ENCODE data around the gene UBR2.
"Not testable (repeated sequence)": the region's sequence is repeated elsewhere in the genome, so short reads cannot be mapped to it uniquely, and the experiment has no call there.

The UBR2 gene

DNA sequence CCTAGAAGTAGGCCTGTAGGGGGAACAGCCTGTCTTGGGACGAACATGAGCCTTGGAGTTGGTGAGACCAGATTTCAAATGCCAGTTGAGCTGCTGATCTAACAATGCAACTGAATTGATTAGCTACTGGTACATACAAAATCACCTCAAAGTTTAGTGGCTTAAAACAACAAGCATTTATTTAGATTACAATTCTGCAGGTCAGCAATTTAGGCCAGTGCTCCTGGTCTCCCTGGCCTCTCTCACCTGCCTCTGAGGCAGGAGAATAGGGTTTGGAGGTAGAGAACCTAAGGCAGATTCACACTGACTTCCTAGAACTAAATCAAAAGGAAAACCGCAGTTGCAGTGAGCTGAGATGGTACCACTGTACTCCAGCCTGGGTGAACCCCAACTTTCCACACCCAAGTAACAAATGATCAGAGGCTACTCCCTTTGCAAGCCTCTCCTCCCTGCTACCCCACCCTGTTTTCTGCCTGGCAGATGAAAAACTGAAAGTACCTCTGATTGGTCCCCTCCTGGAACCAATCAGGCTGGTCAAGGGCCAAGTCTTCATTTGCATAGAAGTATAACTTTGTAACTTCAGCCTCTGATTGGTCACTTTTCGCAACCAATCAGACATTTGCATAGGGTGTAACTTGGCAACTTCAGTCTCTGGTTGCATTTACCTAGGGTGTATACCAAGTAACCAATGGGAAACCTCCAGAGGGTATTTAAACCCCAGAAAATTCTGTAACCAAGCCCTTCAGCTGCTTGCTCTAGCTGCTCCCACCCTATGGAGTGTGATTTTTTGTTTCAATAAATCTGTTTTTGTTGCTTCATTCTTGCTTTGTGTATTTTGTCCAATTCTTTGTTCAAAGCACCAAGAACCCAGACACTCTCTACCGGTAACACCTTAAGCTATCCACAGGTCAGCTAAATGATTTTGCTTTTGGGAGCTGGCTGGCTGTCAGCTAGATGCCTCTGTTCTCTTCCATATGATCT lies 8.1 kb upstream of the UBR2 start:
- peak; percentile 47 for DNase-seq

DNA sequence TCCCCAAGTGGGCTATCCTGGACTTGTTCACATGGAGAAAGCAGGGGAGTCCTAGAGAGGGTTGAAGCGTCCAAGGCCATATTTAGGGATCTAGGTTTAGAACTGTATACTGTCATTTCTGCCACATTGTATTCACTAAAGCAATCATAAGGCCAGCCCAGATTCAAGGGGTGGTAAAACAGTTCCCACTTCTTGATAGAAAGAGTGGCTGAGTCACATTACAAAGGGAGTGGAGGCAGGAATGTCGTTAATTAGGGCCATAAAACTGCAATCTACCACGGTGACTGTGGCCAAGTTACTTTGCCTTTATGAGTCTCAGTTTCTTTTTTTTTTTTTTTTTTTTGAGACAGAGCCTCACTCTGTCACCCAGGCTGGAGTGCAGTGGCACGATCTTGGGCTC lies 7.4 kb upstream of the UBR2 start:
- DNase-seq, result no peak

DNA sequence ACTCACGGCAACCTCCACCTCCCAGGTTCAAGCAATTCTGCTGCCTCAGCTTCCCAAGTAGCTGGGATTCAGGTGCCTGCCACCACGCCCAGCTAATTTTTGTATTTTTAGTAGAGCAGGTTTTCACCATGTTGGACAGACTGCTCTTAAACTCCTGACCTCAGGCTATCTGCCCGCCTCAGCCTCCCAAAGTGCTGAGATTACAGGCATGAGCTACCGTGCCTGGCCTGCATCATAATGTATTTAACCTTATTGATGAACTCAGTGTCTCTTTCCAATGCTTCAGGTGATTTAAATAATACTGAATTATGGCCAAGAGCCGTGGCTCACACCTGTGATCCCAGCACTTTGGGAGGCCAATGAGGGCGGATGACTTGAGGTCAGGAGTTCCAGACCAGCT lies 4.6 kb upstream of the UBR2 start:
- DNase-seq, result peak; percentile 38

DNA sequence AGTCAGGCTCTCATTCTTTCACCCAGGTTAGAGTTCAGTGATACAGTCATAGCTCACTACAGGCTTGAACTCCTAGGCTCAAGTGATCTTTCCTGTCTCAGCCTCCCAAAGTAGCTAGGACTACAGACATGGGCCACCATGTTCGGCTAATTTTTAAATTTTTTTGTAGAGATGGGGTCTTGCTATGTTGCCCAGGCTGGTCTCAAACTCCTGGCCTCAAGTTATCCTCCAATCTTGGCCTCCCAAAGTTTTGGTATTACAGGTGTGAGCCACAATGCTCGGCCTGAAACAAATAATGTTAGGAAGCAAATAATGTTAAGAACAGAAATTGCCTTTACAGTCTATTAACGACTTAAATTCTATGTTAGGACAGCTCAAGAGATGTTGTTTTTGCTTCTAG lies 1.8 kb upstream of the UBR2 start:
- DNase-seq, result no peak

DNA sequence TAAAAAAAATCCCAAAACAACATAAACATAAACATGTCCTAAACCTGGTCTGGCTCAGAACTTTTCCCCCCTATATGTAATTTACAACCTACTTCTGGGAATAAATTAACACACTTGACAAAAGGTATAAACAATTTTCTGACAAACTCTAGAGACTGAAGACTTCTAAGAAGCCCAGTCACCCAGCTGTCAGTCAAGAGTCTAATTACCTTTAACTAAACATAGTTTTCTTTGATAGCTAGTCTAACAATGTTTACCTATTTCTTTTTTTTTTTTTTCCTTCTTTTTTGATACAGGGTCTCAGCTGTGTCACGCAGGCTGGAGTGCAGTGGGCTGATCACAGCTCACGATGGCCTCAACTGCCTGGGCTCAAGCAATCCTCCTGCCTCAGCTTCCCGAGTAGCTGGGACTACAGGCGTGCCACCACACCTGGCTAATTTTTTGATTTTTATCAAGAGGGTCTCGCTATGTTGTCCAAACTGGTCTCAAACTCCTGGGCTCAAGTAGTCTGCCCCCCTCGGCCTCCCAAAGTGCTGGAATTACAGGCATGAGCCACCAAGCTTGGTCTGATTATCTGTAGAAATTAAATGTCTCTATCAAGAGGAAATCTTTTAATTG lies 932 bp upstream of the UBR2 start:
- DNase-seq, result no peak

DNA sequence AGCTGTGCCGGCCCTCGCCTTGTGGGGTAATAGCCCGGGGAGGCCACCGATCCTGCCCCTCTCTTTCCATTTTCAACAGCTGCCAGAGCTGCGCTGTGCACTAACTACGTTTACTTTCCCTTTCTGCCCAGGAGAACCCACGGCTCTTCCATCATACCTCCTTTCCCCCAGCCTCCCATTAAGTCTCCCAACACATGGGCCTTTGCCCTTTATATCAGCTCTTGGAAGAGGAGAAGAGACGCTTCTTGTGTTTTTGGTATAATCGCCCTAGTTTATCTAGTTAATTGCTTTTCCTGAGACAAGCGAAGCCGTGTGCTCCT lies 637 bp downstream of the UBR2 start:
- DNase-seq, result peak; percentile 65

DNA sequence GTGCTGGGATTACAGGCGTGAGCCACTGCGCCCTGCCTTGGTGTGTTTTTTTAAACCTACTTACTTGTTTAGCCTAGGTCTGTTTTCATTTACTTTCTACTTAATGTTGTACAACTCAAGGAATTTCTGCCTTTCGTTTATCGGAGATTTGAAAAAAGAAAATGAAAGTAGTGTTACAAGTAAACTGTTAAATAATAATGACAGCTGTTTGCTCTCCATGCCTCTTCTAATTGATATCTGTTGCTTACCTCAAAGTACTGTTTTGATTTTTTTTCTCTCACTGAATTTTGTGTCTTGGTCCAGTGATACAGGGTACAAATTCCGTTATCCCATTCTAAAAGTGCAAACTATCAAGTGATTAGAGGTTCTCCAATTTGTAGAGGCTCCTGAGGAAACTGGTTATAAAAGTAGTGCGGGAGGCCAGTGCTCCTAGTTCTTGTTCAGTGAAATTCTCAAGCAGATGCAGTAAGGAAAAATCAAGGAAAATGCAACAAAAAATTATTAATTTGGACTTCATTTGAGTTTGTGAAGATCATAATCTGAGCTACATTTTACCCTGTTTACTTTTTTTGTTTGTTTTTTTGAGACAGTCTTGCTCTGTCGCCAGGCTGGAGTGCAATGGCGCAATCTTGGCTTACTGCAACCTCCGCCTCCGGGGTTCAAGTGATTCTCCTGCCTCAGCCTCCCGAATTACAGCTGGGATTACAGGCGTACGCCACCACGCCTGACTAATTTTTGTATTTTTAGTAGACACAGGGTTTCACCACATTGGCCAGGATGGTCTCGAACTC lies 2.2 kb downstream of the UBR2 start:
- peak; percentile 5 for DNase-seq

DNA sequence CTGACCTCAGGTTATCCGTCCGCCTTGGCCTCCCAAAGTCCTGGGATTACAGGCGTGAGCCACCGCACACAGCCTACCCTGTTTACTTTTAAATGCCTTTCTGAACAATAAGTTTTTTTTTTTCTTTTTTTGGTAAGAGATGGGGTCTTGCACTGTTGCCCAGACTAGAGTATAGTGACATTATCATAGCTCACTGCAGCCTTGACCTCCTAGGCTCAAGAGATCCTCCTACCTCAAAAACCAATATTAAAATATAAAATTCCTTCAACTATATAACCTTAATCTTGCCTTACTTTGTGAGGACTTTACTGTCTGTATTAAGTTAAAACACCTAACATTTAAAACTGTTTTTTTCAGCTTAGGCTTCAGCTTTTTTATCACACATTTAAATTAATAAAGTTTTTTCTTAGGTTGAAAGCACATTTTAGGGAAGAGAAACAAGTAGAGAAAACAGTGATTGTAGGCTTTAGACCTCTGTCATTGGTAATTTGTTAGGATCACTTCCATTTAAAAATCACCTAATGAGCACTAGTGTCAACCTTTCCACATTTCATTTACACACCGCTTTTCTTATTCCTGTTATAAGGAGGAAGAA lies 2.9 kb downstream of the UBR2 start:
- DNase-seq, result no peak

DNA sequence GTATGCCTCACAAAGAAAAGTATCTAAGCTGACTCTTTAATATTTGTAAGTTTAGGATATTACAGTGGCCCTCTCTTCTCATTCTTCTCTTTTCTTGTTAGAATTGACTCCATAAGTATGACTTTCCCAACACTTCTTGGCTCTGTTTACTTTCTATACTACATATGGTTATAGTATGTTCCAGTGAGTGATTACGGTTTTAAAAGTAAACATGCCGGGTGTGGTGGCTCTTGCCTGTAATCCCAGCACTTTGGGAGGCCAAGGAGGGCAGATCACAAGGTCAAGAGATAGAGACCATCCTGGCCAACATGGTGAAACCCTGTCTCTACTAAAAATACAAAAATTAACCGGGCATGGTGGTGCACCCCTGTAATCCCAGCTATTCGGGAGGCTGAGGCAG lies 3.4 kb downstream of the UBR2 start:
- not testable (repeated sequence) for DNase-seq

DNA sequence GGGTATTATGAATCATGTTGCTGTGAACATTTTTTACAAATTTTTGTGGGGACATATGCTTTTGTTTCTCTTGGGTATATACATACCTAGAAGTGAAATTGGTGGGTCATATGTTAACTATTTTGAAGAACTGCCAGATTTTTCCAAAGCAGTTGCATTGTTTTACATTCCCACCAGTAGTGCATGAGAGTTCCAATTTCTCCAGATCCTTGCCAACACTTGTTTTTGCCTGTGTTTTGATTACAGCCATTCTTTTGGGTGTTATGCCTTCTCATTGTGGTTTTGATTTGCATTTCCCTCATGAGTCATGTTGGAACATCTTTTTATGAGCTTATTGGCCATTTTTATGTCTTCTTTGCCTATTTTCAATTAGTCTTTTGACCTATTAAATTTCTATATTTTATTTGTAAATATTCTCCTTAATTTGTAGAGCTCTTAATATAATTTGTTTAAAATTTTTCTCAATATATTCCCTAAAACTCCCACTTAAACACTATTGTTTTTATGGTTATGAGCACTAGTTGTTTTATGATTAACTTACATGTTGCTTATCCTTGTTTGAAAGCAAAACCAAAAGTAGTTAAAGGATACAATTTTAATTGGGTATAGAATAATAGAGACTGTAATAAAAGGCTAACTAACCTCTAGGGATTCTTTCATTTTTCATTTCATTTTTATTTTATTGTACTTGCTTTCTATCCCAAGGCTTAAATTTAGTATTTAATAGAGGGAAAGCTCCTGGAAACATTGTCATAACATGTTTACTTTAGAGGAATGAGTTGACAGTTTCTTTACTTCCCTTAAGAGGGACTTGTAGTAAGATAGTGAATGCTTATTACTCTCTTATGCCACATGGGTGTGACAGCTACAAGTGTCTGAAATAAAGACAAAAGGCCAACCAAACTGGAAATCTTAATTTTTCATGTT lies 5.5 kb downstream of the UBR2 start:
- peak; percentile 25 for DNase-seq

DNA sequence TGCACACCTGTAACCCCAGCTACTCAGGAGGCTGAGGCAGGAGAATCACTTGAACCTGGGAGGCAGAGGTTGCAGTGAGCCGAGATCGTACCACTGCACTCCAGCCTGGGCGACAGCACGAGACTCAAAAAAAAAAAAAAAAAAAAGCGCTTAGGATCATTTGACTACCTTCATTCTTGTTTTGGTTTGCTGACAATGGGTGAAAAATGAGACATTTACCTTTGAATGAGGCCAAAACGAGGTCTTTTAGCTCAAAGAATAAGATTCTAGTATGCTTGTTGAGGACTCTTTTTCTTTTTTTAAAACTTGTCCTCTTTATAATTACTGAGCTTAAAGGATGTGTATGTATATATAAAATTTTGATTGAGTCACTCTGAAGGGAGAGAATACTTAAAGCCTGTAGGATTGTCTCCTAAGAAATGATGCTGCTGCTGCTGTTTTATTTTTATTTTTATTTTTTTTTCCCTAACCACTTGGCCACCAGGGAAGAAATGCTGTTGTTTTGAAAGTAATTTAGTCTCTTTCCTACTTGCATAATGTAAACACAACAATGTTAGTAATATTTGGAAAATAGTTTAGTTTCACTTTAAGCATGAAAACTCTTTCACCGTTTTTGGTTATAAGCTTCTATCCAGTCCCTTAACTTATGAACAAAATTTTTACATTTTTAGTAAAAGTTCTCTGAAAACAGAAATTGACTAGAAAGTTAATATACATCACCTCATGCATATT lies 7.9 kb downstream of the UBR2 start:
- DNase-seq, result no peak

DNA sequence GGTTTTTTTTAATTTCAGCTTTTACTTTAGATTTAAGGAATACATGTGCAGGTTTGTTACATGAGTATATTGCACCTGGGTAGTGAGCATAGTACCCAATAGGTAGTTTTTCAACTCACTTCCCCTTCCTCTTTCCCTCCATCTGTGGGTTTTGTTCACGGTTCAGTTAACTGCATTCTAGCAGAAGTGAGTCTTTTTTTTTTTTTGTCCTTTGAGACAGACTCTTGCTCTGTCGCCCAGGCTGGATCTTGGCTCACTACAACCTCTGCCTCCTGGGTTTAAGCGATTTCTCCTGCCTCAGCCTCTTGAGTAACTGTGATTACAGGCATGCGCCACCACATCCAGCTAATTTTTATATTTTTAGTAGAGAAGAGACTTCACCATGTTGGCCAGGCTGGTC lies 8.7 kb downstream of the UBR2 start:
- peak; percentile 77 for DNase-seq

DNA sequence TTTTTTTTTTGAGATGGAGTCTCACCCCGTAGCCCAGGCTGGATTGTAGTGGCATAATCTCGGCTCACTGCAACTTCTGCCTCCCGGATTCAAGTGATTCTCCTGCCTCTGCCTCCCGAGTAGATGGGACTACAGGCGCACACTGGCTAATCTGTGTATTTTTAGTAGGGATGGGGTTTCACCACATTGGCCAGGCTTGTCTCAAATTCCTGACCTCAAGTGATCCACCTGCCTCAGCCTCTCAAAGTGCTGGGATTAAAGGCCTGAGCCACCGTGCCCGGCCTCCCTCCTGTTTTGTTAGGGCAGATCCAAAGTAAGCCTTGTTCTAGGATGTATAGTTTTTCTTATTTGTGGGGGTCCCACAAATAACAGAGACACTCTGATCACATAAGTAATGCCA lies 12.7 kb downstream of the UBR2 start:
- not testable (repeated sequence) for DNase-seq

DNA sequence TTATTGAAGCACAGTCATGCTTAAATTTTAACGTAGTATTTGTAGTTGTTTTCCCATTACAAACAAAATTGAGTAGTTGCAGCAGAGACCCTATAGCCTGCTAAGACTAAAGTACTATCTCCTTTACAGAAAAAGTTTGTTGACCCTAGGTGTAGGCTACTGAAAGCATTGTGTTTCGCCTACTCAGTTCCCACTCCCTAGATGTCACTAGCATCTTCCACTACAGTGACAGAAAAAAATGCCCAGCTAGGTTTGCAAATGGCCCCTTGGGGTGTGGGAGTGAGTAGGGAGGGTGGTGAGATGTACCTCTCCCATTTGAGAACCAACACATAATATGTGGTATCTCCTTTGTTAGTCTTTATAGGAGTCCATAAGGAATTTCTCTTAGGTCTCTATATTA lies 34.5 kb downstream of the UBR2 start:
- DNase-seq, result no peak

DNA sequence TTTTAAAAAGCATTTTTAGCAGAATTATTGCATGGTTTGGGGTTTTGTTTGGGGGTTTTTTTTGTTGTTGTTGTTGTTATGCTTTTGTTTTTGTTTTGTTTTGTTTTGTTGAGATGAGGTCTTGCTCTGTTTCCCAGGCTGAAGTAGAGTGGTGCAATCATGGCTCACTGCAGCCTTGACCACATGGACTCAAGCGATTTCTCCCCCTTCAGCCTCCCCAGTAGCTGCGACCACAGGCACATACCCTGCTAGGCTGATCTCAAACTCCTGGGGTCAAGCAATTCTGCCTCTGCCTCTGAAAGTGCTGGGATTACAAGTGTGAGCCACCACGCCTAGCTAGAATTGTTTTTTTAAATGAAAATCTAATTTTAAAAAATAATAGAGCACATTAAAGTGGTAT lies 35.7 kb downstream of the UBR2 start:
- no peak for DNase-seq

DNA sequence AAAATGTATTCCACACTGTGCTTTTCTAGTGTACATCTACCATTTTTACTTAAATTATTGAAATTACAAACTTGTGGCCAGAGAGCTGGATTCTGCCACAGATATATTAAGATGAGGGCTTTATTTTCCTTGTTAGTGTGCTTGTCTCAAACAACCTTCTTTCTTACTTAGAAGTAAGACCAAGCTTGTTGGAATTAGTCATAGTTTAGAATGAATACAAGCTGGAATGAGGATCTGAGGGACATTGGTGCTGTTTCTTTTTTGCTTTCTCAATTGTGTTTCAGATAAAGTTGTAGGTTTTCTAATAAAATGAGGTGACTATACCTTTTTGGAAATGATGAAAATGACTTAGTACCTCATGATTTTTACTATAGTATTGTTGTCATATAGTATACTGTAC lies 40.3 kb downstream of the UBR2 start:
- no peak for DNase-seq

DNA sequence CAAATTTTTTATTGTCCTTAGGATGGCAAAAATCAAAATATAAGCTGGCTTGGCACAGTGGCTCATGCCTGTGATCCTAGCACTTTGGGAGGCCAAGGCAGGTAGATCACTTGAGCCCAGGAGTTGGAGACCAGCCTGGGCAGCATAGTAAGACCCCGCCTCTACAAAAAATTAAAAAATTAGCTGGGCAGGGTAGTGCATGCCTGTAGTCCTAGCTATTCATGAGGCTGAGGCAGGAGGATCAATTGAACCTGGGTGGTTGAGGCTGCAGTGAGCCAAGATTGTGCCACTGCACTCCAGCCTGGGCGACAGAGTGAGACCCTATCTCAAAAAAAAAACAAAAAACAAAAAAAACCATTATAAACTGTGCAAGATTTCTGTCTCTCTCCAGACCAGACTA lies 40.9 kb downstream of the UBR2 start:
- DNase-seq, result not testable (repeated sequence)

DNA sequence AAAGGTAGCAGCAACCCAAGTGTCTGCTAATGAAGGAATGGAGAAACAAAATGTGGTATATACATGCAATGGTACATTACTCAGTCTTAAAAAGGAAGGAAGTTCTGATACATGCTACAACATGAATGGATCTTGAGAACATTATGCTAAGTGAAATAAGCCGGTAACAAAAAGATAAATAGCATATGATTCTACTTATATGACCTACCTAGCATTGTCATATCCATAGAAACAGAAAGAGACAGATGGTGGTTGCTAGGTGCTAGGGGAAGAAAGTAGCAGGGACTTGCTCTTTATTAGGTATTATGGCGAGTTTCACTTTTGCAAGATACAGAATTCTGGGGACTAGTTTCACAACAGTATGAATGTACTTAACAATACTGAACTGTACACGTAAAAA lies 46.6 kb downstream of the UBR2 start:
- DNase-seq, result no peak

DNA sequence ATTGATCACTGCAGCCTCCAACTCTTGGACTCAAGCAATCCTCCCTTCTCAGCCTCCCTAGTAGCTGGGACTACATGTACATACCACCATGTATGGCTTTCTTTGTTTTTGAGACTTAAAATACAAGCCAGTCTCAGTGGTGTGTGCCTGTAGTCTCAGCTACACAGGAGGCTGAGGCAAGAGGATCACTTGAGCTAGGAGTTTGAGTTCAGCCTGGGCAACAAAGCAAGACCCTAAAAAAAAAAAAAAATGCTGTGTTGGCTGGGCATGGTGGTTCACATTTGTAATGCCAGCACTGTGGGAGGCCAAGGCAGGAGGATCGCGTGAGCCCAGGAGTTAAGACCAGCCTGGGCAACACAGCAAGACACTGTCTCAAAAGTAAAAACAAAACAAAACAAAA lies 51.7 kb downstream of the UBR2 start:
- no peak for DNase-seq

DNA sequence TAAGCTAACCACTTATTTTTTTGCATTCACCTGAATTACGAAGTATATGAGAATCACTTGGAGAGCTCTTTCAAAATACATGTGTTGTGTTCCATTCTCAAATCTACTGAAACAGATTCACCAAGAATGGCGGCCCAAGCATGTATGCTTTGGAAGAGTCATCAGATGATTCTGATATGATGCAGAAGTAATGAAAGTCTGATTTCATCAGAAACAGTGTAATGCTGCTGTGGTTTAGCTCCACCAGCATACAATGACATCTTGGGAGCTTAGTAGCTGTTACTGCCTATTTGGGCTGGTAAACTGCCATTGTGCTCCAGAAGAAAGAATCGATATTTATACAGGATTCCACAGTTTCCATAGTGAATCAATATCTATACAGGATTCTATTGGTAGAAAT lies 52.9 kb downstream of the UBR2 start:
- DNase-seq, result no peak

DNA sequence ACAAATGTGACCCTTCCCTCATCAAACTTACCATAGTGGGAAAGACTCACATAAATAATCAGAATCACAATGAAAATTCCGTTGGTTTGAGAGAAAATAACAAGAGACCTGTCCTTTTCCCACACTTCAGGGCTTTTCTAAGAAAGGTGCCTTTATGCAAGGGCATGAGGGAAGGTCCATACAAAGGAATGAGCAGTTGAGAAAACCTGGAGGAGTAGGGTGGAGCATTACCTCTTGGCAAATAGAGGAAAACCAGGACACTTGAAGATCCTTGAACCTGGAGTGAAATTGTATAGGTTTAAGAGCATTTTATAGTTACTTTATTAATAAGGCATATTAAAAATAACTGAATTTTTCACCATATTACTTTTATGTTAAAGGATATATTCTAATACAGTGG lies 54.3 kb downstream of the UBR2 start:
- no peak for DNase-seq

DNA sequence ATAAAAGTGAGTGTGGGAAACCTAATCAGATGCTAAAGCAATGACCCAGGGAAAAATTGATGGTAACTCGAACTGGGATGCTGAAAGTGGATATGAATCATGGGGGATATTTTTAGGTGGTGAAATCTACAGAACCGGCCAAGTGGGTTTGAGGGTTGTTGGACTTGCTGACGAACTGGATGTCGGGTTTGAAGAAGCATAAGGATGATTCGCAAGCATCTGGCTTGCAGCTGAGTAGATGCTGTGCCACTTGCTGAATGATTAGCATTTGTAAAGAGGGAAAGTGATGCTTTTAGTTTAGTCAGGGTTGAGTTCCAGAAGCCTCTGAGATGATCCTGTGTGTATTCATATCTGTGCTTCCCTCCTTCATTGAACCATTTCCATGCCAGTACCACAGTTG lies 54.9 kb downstream of the UBR2 start:
- no peak for DNase-seq
